Mucosa of gallbladder (tissue), 1 donor: Measurements from ENCODE around the gene PLEKHM3. TPM values are rescaled to one million over a fixed set of nuclear protein-coding genes. Genes with fewer than 3 reads are reported as not detected.
A peak's percentile ranks its signal among the peaks of the same experiment; 100 is the strongest.
"Not testable (repeated sequence)": the region's sequence is repeated elsewhere in the genome, so short reads cannot be mapped to it uniquely, and the experiment has no call there.

ENCODE experiments used
- DNase-seq: peaks from one replicate; pipeline ENCODE4 v3.0.0-alpha.2; 2020; ENCODE audit warnings: low spot score
- total RNA-seq: library from RNA; stranded (reverse); gene quantifications from one replicate; pipeline ENCODE4 v1.2.1, GENCODE V29; 2021
- donor health status: DM: no; HTN: no; CAD: no.

Gene PLEKHM3
- total RNA-seq, 1 donor from 2014 or later: 10.4 TPM

- DNase-seq: no peak
Observed at GRCh38 chr2:208037564-208038487, 12.5 kb upstream of the PLEKHM3 start.

- no peak for DNase-seq
Observed at GRCh38 chr2:208036357-208036756, 11.0 kb upstream of the PLEKHM3 start.

DNA sequence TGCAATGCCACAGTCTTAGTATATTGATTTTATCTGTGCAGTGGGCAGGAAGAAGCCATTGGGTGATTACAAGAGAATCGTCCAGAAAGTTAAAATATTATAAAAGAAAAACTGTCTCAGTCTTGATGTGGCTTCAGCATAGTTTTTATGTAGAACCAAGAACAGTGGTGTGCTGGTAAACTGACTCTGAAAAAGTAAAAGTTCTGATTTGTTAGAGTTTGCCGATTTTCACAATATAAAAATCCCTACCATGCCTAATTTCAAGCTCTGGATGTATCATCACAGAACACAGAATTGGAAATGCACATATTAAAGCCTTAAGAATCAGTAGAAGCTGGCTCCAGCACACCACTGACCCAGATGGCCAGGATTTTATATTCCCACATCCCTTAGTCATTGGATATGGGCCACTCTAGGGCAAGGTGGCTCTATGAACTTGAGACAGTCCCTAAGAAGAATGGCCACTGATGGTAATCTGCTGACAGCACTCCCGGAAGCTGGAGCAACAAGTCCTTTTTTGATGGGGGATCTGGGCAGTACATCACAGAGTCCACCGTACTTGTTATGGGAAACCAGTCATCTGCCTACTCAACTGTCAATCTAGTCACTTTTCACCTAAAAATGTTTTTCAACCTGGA is 9.3 kb upstream of the PLEKHM3 start:
- no peak for DNase-seq

- DNase-seq: peak; percentile 57
Observed at GRCh38 chr2:208033701-208034502, 8.6 kb upstream of the PLEKHM3 start.

DNA sequence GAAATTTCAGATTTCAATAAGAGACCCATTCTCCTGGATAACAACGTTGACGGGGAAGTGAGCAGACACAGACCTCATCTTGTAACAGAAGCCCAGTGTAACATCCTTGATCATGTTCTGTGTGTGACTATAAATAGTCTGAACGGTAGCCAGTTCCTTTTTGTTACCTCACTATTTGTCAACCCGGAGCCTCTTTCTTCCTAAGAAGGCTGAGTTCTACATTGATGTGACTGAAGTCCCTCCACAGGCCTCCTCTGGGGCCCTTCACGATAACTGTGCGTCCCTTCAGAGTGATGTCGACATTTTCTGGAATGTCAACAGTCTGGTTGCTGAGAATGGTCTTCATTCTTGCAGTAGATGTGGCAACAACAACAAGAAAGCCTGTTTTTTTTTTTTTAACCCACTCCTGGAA is 6.3 kb upstream of the PLEKHM3 start:
- no peak for DNase-seq

- DNase-seq: no peak
Observed at GRCh38 chr2:208025814-208026184, 472 bp upstream of the PLEKHM3 start.

DNA sequence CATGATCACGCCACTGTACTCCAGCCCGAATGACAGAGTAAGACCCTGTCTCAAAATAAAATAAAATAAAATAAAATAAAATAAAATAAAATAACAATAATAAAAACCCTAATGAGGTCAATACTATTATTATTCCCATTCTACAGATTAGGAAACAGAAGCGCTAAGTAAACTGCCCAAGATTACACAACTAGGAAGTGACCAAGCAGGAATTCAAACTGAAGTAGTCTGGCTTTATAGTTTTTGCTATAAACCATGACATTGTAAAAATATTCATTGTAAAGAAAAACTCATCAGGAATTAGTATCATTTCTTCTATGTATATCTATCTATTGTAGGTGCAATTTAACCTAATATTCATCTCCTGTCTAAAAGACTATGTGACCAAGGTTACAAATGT is 1.2 kb downstream of the PLEKHM3 start:
- no peak for DNase-seq

DNA sequence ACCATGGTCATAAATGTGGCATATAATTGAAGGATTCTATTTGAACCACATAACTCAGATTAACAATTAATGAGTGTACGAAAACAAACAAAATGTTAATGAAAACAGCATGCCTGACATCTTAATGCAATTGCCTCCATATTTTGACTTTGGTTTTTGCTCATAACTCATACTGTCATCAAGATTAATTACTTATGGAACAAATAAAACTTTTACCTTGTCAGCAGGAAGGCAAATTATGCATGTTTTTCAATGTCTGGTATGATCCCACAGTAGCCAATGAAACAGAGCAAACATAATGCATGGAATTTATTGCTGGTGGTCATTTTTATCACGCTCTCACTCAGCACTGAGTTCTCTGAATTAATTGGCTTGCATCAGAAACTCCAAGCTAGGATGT is 5.1 kb downstream of the PLEKHM3 start:
- DNase-seq: no peak

DNA sequence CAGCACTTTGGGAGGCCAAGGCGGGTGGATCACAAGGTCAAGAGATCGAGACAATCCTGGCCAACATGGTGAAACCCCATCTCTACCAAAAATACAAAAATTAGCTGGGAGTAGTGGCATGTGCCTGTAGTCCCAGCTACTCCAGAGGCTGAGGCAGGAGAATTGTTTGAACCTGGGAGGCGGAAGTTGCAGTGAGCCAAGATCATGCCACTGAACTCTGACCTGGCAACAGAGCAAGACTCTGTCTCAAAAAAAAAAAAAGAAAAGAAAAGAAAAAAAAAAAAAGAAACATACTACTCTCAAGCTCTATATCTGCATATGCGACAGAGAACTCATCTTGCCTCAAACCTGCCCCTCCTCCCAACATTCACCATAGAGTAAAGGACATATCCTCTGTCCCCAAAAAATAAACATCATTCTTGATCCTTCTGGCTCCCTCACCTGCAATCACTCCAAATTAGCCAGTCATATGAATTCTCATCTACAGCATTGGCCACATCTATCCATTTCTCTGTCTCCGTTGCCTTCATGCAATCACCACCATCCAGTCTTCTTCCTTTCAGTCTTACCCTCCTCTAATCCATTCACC is 7.1 kb downstream of the PLEKHM3 start:
- DNase-seq: not testable (repeated sequence)

- DNase-seq: no peak
Observed at GRCh38 chr2:208017721-208018120, 7.6 kb downstream of the PLEKHM3 start.

GRCh38 chr2:208015475-208015874 is 9.9 kb downstream of the PLEKHM3 start:
- no peak for DNase-seq

DNA sequence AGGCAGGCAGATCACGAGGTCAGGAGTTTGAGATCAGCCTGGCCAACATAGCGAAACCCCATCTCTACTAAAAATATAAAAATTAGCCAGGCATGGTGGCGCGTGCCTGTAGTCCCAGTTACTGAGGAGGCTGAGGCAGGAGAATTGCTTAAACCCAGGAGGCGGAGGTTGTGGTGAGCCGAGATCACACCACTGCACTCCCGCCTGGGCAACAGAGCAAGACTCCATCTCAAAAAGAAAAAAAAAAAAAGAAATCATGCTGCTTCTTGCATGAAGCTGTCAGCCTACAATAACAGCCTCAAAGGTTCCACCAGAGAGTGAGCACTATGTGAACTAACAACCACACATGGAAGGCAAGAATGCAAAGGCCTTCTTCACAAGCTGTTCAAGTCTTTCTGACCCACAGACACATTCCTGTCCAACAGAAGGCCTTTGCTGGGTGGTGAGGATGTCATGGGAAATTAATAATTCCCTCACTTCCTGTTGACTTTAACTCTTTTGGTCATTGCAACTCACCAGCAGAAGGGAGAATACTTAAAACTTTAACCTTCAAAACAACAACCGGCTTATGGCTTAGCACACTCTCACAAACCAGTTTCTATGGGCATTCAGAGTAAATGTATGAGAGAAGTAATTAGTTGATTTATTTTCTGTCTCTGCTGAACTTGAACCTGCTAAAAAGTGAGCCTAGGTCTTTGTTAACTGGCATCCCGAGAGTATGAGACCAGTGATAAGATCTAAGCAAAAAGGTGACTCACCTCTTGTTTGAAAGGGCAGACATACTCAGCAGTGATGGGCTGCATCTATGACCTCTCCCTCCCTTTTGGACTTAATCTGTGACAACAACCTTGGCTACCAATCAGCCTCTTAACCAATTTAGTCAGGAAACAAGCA is 11.8 kb downstream of the PLEKHM3 start:
- DNase-seq: no peak

GRCh38 chr2:208012449-208012848 is 12.9 kb downstream of the PLEKHM3 start:
- DNase-seq: no peak

- DNase-seq: no peak
Observed at GRCh38 chr2:208010506-208010905, 14.8 kb downstream of the PLEKHM3 start.

DNA sequence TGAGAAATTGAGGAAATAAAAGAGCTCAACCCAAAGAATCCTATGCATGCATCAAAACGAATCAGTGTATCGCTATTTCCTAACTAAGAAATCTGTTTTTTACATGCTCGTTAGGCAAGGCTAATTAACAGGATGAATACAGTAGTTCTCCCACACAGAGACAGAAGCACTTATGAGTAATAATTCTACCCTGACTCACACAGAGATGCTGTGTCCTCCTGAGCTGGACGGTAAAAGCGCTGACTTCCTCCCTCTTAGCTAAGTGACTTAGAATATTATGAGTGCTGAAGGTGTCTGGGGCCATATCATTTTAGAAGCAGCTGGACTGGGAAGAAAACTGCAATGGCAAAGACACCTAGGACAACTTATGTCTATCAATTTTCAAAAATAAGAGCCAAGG is 18.5 kb downstream of the PLEKHM3 start:
- no peak for DNase-seq

- DNase-seq: no peak
Observed at GRCh38 chr2:208006337-208006736, 19.0 kb downstream of the PLEKHM3 start.

GRCh38 chr2:208001924-208002323 is 23.4 kb downstream of the PLEKHM3 start:
- DNase-seq: no peak

DNA sequence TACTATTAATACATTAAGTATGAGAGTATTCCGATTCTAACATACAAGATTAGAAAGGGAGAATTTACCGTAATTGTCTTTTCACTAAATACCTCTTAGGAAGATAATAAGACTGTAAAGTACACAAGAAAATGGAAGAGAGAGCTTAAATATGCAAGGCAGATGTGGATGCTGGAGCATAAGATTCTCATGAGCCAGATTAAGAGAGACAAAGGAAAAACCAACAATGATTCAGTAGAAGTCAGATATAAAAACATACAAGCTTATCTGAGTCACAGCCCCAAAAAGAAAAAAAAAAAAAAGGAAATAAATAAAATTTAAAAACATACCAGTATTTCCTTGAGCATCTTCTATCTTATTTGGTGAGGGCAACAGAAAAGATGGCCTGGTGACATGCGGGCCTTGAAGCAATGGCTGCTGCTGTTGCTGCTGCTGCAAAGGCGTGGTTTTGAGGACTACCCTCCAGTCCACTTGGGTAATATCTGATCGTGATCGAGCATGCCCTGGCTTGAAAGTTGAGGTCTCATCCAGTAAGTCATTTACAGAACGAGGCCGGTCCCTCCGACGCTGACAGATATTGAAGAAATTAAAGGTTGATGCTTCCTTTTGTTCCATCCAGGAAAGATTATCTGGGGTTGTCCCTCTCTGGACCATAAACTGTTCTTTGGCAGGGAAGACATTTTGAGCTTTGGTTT is 24.5 kb downstream of the PLEKHM3 start:
- no peak for DNase-seq

DNA sequence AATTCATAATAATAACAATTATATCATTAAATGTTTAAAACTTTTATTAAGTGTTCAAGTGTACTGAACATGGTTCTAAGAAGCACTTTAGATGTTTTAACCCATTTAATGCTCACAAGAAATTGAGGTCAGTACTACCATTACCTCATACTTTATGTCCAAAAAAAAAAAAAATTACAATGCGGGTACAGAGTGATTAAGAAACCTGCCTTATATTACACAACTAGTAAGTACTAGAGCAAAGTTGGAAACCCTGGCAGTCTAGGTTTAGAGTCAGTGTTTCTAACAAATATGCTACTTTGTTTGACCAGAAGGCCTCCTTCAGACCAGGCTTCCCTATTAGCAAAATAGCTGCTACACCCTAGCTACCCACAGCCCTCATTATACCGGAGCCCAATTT is 28.5 kb downstream of the PLEKHM3 start:
- no peak for DNase-seq

- DNase-seq: no peak
Observed at GRCh38 chr2:207995887-207996286, 29.4 kb downstream of the PLEKHM3 start.
